DMS114 treated with DMSO at 0.1 percent for 48 hours (cell line): Measurements from ENCODE around the gene PZP.
"Not testable (repeated sequence)": the region's sequence is repeated elsewhere in the genome, so short reads cannot be mapped to it uniquely, and the experiment has no call there.

Experiments
- DNase-seq: peaks from one replicate; lab custom pipeline; 2025; ENCODE audit not compliant: unreplicated experiment; lab: John Stamatoyannopoulos, UW

Gene PZP

DNA sequence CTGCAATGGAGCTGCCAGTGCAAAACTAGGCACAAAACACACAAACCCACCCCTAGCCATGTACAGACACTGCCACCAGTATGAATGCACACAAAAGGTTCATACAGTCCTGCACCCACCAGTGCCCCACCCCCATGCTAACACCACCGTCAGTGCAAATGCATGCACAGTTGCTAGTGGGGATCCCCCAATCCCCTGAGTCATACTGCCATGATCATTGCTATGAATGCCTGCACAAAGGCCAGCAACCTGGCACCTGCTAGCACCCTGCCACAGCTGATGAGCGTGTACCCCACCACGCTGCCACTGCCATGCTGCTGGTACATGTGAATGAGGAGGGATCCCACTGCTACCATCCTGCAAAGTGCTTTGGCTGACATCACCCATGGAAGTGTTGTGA lies 23.9 kb downstream of the PZP start:
- DNase-seq = no peak

DNA sequence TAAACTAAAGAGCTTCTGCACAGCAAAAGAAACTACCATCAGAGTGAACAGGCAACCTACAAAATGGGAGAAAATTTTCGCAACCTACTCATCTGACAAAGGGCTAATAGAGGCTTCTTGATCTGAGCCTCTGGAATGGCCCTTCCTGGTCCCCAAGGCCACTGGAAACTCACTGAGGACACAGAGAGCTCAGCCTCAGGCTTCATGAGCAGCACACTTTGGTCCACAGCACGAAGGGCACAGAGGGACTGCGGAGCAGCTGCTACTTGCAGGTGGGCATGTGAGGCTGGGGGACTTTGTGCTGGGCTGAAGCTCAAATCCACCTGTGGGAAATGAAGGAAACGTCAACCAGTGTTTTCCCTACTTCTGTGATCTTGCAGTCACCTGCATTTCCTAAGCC lies 27.4 kb downstream of the PZP start:
- no peak for DNase-seq

DNA sequence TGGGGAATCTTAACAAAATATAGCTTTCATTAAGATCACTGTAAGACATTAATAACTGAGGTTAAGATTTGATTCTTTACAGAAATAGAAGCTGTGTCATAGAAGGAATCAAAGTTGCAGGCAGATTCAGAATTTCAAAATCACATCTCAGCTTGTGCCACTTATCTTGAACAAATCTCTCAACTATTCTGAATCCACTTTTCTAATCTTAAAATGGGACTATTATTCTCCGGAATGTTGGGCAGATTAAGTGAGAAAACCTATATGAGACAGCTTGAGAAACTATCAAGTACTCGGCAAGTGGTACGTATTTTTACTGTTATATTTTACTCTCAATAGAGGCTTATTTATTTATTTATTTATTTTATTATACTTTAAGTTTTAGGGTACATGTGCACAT lies 28.4 kb downstream of the PZP start:
- DNase-seq = no peak

DNA sequence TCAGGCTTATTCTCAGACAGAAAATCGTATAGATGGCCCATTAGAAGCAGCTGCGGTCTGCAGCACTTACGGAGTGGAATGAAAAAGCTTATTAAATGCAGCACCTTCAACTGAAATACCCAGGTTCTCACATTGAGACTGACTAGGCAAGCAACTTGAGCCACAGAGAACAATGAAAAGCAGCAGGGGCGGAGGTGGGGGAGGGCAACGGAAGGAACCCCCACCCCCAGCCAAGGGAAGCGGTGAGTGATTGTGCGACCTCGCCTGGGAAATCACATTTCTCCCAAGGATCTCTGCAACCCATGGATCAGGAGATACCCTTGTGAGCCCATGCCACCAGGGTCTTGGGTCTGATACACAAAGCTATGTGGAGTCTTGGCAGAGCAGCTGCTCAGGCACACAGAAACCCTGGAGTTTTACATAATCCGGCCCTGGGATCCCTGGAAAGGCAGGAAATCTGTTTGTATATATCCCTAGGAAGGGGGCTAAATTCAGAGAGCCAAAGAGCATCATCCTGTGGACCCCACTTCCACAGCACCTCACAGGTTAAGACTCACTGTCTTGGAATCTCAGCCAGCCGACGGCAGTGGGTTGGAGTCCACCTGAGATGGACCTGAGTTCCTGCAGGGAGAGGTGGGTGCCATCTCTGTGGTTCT lies 38.1 kb downstream of the PZP start:
- no peak for DNase-seq

DNA sequence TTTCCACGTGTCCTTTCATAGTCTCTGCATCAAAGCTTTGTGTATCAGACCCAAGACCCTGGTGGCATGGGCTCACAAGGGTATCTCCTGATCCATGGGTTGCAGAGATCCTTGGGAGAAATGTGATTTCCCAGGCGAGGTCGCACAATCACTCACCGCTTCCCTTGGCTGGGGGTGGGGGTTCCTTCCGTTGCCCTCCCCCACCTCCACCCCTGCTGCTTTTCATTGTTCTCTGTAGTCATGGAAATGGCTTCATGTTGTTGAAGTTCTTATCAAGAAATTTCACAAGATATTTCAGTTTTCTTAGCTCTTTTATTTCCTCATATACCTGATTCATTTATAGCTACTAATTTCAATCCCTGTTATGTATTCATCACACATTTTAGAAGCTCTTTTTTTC lies 40.9 kb downstream of the PZP start:
- not testable (repeated sequence) for DNase-seq

DNA sequence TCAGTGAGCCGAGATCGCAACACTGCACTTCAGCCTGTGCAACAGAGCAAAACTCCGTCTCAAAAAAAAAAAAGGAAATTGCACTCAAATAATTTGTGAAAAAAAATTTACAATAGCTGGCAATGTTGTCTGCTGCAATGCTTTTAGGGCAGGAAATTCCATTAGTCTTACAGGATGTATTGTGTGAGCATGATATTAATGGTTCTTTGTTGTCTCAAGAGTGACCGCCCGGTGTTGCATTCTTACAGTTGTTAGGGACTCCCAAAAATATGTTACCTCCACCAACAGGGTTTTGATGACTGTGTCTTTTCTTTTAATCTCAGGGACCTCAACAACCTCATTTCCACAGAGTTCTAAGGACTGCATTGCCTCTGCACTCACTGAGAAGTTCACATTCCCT lies 44.8 kb downstream of the PZP start:
- no peak for DNase-seq

DNA sequence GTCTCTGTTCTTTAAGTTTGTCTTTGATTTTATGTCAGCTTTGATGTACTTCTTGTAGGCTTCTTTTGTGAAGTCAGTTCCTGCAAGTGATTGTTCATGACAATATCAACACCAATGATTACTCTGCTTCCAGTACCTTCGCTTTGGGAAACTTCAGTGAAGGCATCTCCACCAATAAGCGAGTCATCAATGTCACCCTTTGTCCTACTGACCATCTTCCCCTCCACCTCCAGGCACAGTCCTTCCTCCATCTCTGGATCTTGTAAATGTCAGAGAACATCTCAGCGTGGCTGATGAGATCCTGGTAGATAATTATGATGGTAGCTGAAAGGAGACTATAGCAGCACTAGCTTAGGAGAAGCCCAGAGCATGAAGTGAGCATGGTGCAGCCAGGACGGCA lies 52.1 kb downstream of the PZP start:
- DNase-seq = no peak

DNA sequence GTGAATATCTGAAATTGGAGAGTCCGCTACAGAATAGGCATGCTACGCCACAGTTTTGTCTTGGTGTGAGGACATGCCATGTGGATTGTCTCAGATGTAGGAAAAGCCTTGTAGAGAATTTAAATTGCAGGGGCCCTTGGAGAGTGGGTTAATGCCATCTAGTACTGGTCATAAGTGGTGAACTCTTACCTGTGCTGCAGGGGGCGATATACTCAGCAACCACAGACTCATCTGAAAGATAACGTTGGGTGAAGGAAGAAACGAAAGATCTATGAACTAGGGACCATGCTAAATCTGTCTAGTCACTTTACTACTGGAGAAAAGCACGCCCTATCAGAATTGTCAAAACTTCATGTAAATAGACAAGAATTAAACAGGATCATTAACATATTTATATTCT lies 58.8 kb downstream of the PZP start:
- DNase-seq = no peak

DNA sequence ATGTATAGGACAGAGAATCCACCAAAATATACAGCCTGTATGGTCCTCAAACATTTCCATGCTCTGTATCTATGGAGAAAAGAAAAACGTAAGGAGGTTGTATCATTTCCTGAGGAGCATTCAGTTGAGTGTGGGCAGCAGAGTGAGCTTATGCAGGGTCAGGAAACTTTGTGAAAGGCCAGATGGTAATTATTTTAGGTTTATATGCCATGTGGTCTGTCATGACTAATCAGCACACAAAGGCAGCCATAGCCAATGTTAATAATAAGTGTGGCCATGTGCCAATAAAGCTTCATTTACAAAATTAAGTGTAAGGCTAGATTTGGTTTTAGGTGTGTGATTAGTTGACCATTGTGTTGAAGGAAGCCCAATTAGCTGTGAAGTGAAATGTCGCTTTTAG lies 59.3 kb downstream of the PZP start:
- no peak for DNase-seq

DNA sequence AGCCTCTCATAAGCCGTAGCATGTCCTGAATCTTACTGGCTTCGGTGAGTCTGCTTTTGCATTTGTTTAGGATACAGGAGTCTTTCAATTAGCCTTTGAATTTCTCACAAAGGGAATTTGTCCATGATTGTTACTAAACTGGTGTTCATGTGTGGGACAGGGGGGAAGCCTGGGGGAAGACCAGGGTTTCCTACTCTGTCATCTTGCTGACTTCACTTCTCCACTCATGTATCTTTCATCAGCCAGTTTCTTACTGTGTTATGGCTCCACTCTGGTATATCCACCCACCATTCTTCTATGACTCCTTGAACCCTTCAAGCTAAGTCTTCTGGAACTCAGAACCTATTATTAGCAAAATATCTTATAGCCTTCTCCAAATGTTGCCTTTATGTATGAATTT lies 60.7 kb downstream of the PZP start:
- no peak for DNase-seq

DNA sequence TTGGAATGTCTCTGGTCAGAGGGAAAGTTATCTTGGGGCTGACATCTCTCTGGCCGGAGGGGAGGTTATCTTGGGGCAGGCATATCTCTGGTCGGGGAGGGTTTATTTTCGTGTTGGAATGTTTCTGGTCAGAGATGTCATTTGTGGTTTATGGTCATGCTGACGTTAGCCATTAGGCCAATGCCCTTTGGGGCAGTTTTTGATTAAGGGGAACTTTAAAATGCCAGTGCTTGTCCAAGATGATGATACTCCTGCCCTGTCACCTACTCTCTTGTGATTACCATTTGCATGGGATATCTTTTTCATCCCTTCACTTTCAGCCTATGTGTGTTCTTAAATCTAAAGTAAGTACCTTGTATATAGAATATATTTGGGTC lies 63.5 kb downstream of the PZP start:
- DNase-seq = no peak

DNA sequence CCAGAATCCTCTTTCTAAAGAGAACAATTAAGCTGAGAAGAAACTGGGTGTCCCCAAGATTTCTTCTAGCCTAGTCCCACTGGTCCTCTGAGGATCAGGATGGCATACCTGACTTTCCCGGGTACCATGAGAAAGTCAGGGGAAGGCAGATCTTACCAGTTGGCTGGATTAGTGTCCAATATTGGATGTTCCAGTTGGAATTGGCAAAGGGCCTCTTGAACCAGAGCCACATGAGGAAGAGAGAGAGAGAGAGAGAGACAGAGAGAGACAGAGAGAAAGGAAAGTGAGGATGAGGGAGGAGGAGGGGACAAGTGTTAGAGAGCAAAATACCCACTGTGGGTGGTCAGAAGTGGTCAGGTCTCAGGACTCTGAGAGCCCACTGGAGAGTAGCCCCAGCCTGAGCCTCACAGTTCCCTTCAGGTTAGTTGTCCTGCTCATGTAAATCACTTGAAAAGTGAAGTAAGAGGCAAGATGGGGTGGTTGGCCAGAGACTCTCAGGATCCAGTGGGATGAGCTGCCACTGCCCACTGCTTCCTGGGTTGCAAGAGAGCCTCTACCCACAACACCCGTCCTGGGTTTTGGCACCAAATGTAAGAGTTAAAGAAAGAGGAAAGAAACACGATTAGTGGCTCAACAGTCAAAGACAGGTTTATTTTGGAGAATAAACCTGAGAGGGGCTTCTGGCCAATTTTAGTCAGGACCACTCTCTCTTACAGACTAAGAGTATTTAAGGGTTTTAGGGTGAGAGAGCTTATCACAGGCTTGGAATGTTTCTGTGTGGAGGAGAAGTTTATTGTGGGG lies 64.1 kb downstream of the PZP start:
- DNase-seq = no peak

DNA sequence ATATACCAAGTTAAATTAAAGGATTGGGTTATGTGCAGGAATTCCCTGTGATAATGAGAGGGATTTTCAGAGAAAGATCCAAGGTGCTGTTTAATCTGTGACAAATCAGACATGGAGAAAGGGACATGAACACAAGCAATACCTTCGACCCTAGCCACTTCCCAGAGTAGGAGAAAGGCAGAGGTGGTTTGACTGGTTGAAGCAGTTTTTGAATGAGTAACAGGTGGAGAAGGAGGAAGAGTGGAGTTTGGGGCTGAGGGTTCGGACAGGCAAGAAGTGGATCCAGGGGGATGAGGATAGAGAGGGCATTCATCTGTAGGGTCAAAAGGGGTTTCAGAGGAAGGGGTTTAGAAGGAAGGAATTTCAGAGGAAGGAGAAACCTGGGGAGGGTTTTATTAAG lies 65.1 kb downstream of the PZP start:
- no peak for DNase-seq

DNA sequence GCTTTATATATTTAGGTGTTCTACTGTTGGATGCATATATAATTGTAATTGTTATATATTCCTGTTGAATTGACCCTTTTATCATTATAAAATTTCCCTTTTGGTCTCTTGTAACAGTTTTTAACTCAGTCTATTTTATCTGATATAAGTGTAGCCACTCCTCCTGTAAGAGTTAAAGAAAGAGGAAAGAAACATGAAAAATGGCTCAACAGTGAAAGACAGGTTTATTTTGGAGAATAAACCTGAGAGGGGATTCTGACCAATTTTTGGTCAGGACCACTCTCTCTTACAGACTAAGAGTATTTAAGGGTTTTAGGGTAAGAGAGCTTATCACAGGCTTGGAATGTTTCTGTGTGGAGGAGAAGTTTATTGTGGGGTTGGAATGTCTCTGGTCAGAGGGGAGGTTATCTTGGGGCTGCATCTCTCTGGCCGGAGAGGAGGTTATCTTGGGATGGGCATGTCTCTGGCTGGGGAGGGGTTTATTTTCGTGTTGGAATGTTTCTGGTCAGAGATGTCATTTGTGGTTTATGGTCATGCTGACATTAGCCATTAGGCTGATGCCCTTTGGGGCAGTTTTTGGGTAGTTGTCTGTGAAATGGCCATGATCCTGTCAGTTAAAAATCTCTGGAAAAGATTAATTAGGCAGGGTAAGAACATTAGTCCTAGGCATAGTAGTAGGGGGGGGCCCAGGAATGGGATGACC lies 68.5 kb downstream of the PZP start:
- not testable (repeated sequence) for DNase-seq

DNA sequence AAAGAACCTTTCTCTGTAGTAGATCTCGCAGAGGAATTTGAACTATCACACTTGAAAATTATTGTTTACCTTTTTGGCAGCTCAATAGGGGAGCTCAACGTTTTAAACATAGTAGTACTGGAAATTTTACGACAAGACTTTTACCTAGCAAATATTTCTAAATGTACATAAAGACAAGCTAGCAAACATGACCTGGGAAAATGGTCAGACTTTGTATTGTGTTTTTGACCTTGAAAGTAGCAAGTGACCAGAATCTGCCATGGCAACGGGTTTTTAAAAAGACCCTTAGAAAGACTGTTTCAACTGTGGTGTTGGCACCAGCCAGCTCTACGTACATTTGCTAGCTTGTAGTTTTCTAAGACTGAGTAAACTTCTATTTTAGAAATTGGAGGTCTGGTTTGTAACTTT lies 72.3 kb downstream of the PZP start:
- no peak for DNase-seq

DNA sequence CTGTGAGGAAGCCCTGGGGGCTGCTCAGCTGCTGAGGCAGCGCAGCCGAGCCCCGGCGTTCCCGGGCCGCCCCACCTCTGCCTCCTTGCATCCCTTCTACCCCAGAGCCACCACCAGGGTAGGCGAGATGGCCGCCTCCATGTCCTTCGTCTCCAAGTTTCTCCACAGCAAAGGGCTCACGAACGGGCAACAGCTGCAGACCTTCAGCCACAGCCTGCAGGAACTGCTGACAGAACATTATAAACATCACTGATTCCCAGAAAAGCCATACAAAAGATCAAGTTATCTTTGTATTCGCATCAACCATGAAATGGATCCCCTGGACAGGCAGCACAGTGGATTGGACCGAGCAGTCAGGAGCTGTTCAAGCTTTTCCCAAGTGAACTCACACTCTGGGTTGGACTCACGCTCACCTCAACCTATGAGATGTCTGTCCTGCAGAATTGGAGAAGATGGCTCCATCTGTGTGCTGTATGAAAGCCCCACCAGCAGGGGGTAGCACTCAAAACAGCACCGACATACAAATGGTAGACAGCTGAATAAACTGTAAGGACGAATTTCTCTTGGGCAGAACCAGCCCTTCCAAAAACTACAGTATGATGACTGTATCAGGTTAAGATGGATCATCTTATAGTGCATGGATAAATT lies 73.1 kb downstream of the PZP start:
- DNase-seq = no peak

DNA sequence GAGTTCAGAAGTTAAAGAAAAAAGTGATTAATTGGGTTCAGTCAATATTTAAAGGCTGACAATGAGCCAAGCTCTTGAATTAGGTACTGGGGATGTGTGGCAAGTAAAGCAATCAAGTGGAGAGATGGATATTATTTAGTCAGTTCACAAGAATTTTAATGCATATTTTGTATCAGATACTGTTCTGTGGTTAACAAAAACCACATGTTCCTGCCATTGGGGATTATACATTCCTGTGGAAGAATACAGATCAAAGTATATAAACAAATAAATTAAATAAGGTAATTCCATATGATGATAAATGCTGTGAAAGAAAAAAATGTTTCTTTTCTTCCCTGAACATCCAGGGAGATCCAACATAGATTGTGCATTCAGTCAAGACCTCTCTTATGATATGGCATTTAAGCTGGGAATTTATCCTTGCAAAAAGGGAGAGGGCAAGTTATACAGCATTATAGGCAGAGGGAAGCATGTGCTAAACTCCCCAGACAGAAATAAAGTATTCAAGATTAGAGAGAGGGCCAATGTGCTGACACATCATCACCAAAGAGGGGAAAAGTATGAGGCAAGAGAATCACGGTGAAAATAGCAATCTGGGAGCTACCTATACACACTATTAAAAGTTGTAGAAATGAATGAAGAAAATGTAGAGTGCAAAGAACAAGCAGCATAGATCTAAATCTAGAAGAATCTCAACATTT lies 74.8 kb downstream of the PZP start:
- DNase-seq = no peak

DNA sequence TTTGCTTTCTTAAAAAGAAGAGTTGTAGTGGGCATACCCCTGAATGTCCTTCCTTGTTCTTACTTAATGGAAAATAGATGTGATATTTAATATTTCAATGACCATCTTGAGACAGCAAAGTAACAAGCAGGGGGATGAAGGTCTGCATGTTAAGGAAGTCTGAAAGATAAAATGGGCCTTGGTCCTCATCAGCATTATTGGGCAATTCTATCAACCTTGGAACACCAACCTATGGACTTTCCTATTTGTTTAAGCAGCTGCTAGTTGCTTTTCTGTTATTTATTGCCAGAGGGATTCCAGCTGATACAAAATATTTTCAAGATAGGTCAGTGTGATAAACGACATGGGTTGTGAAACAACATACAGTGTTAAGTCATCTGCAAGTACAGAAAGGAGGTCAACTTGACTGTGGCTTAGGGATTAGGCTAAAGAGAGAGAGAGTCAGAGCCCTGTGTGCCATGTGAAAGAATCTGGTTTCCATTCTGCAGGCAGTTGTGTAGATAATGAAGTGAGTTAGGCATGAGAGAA lies 76.1 kb downstream of the PZP start:
- no peak for DNase-seq

DNA sequence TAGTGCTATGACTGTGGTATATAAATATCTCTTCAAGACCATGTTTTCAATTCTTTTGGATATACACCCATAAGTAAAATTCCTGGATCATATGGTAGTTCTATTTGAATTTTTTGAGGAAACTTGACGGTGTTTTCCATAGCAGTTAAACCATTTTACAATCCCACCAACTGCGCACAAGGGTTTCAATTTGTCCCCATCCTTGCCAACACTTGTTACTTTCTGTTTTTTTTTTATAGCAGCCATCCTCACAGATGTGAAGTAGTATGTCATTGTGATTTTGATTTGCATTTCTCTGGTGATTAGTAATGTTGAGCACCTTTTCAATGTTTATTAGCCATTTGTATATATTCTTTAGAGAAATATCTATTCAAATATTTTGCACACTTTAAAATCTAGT lies 78.0 kb downstream of the PZP start:
- no peak for DNase-seq

DNA sequence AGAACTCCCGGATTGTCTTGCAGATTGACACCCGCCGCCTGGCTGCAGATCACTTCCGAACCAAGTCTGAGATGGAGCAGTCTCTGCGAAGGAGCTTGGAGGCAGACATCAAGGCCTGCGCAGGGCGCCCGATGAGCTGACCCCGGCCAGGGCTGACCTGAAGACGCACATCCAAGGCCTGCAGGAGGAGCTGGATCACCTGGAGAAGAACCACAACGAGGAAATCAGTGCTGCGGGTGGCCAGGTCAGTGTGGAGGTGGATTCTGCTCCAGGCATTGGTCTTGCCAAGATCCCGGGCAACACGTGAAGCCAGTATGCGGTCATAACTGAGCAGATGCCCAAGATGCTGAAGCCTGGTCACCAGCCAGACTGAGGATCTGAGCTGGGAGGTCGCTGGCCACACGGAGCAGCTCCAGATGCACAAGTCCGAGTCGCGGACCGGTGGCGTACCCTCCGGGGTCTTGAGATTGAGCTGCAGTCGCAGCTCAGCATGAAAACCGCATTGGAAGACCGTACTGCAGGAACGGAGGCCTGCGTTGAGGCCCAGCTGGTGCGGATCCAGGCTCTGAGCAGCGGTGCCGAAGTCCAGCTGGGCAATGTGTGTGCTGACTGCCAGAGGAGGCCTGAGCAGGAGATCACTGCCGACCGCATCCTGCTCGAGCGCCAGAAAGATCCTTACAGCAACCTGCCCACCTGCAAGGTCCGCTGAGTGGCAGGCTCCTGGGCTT lies 80.1 kb downstream of the PZP start:
- DNase-seq = no peak
